Fibroblast of skin of back (primary cell): ENCODE measurements around the gene RNF214.

Source experiments
- DNase-seq: peaks from one replicate; pipeline ENCODE4 v3.0.0-alpha.2; 2013

Gene RNF214

DNA sequence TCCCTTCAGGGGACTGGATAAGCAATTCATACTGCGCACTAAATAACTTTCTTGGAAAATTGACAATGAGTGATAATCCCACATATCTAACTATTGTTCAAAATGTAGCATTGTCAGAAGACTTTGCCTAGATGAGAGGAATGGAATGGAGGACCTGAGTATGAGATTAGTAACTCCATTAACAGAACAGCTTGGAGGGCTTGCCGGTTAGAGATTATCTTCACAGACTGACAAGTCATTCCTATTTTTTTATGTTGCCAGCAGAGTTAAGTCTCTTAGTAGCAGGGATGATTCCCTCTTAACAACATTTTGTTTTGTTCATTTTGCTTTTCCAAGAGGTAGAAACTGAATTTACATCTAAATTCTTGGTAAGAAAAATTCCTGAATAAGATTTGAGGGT, 51.6 kb downstream of the RNF214 start:
- no peak for DNase-seq

DNA sequence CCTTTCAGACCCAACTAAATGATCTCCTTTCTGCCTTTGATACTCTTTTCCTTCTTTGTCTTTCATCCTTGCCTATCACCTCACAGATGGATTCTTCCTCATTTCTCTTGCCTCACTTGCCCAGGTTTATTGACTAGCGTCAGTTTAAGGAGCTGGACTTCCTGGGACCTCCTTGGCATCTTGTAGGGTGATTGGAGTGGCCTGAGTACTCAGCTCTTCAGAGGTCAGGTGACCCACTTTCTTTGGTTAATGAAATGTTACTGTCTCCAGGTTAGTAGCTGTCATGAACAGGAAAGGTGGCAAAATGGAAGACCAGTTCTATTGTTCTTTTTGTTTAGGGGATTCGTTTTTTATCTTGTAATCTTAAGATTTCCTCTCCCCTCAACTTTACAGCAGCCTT, 54.1 kb downstream of the RNF214 start:
- no peak for DNase-seq

DNA sequence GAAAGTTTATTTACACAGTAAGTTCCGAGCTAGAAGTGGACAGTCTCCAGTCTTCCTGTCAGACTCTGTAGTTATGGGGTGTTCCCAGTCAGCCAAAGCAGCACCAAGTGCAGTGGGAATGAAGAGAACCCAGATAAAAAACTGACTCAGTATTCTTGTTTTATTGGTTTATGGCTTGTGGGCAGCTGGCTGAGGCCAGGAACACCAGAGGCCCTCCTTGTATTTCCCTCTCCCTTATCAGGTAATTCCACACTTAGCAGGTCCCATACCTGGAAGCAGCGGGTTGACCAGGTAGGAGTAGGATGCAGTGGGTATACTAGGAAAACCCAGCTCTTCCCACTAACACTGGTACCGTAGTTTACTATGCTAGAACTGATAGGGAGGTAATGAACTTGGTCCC, 55.2 kb downstream of the RNF214 start:
- DNase-seq, result no peak

DNA sequence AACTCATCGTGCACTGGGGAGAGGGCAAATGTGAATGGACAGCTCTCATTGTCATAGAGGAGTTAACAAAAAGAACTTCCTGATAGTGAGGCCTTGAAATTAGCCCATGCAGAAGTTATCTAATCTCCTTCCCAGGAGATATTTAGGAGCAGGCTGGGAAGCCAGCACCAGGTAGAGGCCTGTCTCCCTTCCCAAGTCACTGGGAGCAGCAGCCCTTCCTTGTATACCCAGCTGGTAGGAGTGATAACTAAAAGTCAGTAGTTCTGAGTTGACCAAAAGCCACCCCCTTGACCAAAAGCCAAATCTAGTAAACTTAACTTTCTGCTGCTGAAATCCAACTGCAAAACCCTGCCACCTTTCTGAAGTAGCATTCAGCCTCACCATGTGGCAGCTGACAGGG, 57.3 kb downstream of the RNF214 start:
- DNase-seq, result no peak

DNA sequence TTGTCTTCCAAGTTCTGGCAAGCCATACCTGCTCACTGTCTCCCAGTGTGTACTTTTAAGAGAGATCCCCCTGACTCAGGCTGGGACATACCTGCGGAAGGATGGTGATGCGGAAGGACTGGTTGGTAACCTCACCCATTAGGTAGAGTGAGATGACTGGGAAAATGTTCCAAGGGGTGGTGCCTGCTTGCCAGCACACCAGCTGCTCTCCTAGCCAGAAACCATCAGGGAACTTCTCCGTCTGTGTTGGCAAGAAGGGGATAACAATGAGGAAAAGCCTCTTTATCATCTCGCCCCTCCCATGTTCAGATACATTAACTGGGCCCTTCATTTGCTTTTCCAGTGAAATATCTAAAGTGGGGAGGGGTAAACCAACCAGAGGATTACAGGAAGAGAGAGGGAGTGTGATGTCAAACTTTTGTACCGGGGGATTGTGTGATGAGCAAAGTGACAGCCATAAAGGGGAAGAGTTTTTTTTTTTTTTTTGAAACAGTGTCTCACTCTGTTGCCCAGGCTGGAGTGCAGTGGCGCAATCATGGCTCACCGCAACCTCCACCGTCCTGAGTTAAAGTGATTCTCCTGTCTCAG, 58.4 kb downstream of the RNF214 start, which contains the start of gene BACE1-AS:
BACE1-AS (plus strand) TSS at position 538 of the 588 bp plus-strand sequence.
- no peak for DNase-seq

DNA sequence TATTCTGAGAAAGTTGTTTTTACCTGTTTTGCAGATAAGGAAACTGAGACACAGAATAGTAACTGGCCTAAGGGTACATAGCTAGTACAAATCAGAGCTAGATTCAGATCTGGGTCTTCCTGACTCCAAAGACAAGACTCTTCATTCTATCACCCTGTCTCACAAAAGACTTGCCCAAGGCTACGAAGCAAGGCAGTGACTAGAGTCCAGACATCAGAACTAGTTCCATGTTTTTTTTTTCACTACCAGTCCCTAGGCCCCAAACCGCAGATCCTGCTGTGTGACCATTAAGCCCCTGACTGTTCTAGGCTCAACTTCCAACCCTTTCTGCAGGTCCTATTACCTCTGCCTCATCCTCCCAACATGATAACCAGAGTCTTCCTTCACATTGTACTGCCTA, 60.1 kb downstream of the RNF214 start:
- no peak for DNase-seq

DNA sequence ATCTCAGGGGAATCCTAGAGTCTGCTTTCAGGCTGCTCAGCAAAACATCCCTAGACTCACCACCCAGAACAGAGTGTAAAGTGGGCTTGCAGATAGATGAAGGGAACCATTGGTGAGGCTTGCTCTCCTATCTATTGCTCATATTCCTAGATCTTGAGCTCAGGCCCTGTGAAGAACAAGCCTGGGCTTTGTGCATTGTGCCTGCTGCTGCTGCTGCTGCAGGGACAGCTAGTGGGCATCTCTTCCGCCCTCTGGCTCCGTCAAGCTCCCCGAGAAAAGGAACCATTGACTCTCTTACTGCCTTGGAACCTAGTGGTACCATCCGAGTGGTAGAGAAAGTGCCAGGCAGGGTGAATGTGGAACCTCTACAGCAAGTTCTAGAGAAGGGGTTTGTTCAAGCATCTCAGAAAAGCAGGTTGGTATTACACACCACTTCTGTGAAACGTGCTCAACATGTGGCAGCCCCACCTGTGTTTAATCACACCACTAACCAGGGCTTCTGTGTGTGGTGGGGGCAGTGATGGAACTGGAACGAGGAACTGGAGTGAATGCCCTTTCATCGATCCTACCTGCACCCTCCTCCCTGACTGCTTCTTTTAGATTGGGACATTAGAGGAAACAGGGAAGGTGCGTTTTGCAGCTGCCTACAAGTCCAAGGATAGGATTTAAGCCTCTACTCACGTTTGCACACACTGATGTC, 63.1 kb downstream of the RNF214 start:
- DNase-seq, result no peak

DNA sequence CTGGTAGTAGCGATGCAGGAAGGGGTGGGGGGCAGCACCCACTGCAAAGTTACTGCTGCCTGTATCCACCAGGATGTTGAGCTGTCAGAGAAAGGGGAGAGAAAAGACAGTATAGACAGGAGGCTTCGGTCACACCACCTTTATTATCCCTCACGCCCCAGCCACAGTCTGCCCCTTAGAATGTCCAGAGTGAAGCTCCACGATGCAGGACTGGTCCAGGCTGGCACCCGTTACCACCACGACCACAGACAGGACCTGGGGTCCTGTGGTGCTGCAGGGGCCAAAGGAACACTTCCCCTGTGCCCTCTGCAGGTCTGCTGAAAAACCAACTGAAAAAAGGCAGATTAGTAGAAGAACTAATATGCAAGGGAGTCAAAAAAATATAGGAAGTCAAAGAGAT, 64.4 kb downstream of the RNF214 start:
- DNase-seq, result no peak

DNA sequence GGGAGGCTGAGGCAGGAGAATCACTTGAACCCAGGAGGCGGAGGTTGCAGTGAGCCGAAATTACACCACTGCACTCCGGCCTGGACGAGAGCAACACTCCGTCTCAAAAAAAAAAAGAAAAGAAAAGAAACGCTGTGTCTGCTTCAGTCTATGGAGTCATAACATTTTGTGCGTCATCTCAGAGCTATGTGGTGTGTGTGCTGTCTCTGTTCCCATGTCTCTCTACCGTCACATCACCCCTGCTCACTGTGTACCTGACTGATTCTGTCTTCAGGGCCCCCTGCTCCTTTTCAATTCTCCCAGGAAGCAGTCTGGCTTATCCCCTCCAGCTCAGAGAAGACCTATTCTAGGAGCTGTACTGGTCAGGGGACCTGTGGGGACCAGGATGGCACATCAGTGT, 65.7 kb downstream of the RNF214 start:
- DNase-seq, result peak; percentile 13

DNA sequence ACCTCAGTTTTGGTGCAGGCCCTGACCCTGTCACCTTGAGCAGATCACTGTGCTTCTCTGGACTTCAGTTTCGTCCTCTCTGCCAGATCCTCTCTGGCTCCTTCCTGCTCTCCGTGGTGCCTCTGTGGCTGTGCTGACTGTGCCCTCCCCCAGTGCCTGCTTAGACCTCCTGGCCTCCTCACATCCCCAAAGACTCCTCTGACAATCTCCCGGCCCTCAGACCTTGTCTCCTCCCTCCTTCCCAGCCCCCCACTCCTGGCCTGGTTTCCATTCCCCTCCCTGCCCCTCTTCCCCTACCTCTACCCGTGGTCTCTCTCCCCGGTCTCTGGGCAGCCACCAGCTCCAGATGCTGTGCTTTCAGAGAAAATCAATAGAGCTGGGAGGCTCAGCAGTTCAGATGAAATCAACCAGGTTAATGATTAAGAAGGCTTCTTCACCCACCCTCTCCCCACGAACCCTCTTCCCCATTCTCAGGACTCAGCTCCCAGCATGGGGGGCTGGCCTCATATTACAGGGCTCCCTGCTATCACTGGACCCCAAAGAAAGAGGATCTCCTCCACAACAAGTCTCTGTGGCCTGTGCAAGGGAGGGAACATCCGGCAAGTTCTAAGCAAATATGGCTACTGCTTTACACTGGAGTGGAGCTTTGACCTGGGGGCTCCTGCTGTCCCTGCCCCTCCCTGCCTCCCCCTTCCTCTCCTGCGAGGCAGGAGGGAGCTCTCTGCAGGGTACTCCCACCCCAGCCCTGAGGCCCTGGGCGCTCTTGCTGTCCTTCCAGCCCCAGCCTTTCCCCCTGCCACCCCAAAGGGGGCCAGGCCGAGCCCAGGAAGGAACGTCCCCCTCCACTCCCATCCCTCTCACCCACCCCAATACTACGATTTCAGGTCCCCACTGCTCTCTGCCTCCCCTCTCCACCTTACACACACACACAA, 67.1 kb downstream of the RNF214 start:
- no peak for DNase-seq

DNA sequence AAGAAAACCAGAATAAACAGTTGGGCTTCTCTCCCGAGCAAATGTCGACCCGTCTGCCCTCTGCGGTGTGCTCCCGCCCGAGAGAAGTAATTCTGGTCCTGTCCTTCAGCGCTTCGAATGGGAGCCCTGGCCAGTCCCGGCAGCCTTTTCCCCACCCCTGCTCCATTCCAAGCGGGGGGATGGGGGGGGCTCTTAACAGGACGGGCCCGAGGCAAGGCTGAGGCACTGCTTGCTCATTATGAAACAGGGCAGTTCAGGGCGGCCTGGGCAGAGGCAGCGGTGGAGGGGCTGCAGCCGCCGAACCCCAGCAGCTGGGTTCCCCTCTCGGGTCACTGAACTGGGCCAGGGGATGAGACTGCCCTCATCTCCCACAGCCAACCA, 67.8 kb downstream of the RNF214 start:
- DNase-seq, result peak; percentile 24

DNA sequence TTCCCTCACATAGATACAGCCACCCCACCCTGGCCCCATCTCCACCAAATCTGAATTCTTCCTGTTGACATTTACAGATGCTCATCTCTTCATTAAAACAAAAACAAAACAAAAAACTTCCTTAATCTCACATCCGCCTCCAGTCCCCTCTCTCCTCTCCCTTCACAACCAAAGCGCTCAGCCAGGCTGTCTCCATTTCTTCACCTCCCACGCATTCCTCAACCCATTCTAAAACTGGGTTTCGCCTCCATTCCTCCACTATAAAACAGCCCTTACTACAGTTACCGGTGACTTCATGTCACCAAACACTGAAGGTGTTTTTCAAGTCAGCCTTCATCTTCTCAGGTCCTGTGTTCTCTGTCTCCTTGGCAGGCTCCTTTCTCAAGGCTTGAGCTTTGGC, 68.3 kb downstream of the RNF214 start:
- DNase-seq, result no peak

DNA sequence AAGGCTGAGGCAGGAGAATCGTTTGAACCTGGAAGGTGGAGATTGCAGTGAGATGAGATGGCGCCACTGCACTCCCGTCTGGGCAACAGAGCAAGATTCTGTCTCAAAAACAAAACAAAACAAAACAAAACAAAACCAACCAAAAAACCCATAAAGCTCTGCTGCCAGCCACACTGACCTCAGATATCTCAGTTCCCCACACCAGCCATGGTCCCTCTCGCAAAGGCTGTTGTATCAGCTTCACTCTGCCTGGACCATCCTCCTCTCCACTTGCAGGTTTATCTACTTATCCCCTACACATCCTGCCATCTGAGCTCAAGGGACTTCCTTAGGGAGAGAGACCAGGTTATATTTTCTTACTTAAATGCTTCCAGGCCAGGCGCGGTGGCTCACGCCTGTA, 69.8 kb downstream of the RNF214 start:
- DNase-seq, result no peak

DNA sequence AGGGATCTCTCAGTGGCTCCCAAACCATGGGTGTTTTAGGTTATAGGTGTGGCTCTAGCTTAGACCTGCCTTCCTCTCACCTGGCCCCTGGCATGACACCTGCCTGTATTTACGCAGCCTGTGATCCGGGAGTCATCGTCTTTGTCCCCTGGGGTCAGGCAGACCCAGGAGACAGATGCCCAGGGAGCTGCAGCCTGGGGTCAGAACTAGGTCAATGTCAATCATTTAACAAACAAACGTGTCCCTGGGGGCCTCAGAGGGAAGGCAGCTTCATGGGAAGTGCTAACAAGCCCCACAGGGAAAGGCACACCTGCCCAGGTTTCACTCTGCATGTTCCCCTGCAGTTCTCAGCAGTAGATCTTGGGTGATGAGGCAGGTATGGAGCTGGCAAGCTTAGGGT, 70.6 kb downstream of the RNF214 start:
- no peak for DNase-seq

DNA sequence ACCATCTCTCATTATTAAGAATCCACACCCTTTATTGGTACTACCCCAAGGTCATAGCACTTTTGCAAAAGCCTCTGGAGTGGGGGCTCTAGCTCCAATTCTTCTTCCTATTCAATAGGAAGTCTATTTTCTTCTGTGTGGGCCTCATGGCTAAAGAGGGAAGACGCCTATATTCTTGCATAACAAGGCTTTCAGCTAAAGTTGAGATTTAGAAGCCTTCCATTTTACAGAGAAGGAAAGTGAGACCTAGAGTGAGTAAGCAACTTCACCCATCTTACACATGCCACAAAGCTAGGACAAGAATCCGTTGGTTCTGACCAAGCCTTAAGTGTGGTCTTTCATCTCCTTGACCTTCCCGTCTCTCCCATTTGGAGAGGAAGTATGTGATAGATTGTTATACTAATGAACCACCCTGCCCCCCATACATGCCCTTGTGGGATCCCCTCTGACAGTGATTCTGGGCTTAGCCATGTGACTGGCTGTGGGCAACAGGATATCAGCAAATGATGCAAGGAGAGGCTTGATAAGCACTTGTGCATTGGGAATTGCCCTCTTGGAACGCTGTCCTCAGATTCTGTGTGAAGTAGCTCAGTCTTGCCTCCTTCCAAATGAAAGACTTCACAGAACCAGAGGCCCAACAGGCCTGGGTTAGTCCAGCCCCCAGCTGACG, 71.3 kb downstream of the RNF214 start:
- DNase-seq, result no peak

DNA sequence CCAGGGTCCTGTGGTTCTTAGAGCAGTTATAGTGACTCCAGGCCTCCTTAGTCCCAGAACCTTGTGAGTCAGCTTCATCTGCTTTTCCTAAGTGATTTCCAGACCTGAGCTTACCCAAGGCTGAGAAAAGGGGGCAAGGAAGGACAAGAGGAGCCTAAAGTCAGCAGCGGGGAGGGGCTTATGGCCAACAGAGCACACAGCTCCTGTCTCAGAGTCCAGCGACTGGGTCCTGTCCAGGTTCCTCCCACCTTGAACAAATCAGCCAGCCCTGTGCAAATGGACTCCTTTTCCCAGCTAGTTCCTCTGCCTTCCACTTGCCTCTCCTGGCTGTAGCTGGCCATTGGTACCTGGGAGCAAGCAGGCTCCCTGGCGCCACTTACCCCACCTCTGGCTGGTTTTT, 72.7 kb downstream of the RNF214 start:
- no peak for DNase-seq

DNA sequence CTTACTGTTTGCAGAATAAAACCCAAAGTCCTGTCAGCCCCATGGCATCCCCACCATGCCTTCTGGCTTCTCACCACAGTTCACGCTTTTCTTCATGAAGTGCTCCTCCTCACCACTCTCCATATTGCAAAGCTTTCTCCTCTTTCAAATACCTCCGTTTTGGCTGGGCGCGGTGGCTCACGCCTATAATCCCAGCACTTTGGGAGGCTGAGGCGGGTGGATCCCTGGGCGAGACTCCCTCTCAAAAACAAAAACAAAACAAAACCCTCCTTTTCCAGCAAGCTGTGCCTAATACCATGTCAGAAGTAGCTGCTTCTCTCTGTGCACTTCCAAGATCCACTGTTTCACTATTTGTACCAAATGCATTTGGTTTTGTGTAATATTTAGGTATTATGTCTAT, 76.8 kb downstream of the RNF214 start:
- DNase-seq, result no peak

DNA sequence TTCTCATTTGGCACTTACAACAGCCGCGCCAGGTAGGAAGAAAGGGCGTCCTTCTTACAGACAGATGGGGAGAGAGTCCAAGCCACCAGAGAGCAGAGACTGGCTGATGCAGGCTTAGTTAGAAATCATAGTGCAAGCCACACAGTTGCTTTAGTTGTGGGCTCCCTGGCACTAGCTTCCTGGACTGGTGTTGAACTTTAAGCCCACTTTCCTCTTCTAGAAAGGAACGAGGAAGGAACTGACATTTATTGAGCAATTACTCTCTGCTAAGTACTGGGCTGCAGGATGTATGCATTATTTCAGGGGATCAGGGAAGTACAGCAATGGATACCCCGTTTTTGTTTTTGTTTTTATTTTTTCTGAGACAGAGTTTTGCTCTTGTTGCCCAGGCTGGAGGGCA, 80.6 kb downstream of the RNF214 start:
- DNase-seq, result no peak

DNA sequence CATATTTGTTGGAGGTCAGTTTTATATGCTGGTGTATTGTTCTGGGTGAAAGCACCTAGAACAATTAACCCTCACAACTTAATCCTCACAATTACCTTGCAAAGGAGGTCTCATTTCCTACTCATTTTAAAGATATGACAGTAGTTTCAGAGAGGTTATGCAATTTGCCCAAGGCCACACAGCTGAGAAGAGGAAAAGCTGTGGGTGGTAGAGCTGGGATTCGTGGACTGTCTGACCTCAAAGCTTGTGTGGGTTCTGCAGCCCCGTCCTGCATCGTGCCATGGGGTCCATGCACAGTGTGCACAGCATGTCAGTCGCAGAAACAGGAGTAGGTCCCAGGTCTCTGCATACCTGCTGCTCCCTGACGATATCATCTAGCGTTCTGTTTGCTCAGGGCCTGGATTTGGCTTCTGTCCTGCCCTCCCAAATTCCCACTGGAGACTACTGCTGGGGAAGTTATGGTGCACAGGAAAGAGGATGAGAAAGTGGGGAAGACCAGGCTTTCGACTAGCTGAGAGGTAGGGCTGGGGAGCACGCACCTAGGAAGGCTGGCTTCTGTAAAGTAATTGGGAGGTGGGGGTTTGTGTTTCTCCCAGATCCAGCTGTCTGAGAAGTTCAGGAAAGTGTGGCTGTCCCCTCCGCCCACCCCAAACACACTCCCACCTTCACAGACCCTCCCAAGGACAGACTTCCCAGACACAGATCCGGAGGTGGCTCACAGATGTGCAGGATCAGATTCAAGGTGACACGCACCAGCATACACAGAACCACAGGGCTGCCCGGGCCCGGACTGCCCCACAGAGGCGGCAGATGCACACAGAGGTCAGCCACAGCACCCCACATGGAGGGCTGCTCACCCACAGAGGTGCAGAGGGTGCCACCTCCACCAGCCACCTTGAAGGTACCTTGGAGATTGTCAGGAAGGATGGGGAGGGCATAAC, 81.6 kb downstream of the RNF214 start:
- no peak for DNase-seq

DNA sequence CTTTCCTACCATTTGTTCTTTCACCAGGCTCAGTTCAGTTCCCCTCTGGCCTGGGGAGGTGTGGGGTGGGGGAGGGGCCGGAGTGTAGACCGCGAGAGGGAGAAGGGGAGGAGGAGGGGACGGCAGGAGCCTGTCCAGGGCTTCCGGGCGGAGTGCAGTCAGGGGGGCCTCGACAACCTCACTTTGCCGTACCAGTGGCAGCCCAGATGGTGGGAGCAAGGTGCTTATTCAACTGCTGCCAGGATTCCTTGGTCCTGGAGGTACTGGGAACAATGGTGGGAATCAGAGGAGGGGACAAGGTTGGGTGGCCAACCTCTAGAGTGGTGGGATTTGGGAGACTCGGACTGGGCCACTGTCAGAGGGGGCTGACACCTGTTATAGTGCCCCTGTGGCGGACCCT, 82.4 kb downstream of the RNF214 start:
- no peak for DNase-seq

DNA sequence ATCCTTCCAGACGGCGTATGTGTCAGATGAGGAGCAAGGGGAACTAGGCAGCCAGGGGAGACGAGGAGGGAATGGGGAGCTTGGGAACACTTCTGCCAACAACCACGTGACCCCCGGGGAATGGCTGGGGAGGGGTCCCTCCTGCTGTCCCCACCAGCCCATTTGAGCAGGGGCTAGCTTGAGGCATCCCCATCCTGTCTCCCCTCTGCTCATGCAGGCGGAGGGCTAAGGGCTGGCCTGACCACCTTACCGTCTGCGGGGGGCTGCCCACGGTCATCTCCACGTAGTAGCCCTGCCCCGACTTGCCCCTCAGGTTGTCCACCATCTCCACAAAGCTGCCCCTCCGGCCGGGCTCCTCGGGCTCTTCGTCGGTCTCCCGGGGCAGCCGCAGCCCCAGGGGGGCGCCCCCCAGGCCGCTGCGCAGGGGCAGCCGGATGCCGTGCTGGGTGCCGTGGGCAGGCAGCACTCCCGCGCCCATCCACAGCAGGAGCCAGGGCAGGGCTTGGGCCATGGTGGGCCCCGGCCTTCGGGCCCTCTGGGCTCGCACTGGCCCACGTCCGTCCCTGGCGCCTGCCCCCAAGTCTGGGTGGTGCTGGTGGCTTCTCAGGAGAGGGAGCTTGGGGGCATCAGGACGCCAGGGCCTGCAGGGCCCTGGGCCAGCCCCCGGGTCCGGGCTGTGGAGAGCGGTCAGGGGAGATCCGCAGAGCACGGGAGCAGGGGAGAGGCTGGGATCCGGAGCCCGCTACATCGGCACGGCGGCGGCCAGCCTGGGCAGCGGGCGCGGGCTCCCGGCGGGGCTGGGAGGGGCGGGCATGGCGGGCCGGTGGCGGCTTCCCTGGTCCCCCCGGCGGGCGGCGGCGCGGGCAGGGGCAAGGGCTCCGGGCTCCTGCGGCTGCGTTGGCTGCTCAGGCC, 83.1 kb downstream of the RNF214 start:
- DNase-seq, result peak; percentile 16
